GM18951 (cell line): ENCODE measurements around the gene PLEKHA7.

Experiments
- POLR2A ChIP-seq: IDR thresholded peaks from 4 replicates; pipeline ENCODE4 v1.6.1; 2011; ENCODE audit warnings: mild to moderate bottlenecking; ENCODE audit not compliant: insufficient read length, insufficient read depth; ENCODE audit errors: extremely low read depth
- in situ Hi-C: fragments of 300-500 bp; cut with MboI; formaldehyde crosslinking; loops from one replicate; pipeline ENCODE4 v1.12.0; 2022; ENCODE audit warnings: low sequenced_read_pairs, mixed read lengths, inconsistent platforms; ENCODE audit not compliant: unreplicated experiment

Gene PLEKHA7

GRCh38 chr11:16807306-16807705 is 206.9 kb downstream of the PLEKHA7 start:
- in situ Hi-C loops, result loop anchor here (25.0 kb wide), 1 partner anchor 255 kb away; no protein-coding TSS in a partner anchor
- no peak for TF ChIP-seq POLR2A

- TF ChIP-seq POLR2A, result no peak
- in situ Hi-C loops, result loop anchor here (25.0 kb wide), 1 partner anchor 256 kb away; no protein-coding TSS in a partner anchor
Measured at GRCh38 chr11:16806791-16807190, 207.4 kb downstream of the PLEKHA7 start.

GRCh38 chr11:16805938-16806337 is 208.3 kb downstream of the PLEKHA7 start:
- in situ Hi-C loops, result loop anchor here (25.0 kb wide), 1 partner anchor 256 kb away; no protein-coding TSS in a partner anchor
- no peak for TF ChIP-seq POLR2A

GRCh38 chr11:16804104-16804947 is 209.9 kb downstream of the PLEKHA7 start:
- no peak for TF ChIP-seq POLR2A
- in situ Hi-C loops, result loop anchor here (25.0 kb wide), 1 partner anchor 258 kb away; no protein-coding TSS in a partner anchor

- TF ChIP-seq POLR2A, result no peak
- in situ Hi-C loops, result loop anchor here (25.0 kb wide), 1 partner anchor 261 kb away; no protein-coding TSS in a partner anchor
Measured at GRCh38 chr11:16801288-16801980, 212.8 kb downstream of the PLEKHA7 start.

- TF ChIP-seq POLR2A, result no peak
- in situ Hi-C loops, result loop anchor here (25.0 kb wide), 1 partner anchor 262 kb away; no protein-coding TSS in a partner anchor
Measured at GRCh38 chr11:16800382-16800781, 213.8 kb downstream of the PLEKHA7 start.

GRCh38 chr11:16799890-16800289 is 214.3 kb downstream of the PLEKHA7 start:
- in situ Hi-C loops, result loop anchor here (25.0 kb wide), 1 partner anchor 262 kb away; no protein-coding TSS in a partner anchor
- no peak for TF ChIP-seq POLR2A

- in situ Hi-C loops, result no loop called here
- no peak for TF ChIP-seq POLR2A
Measured at GRCh38 chr11:16799221-16799620, 215.0 kb downstream of the PLEKHA7 start.

- in situ Hi-C loops, result no loop called here
- no peak for TF ChIP-seq POLR2A
Measured at GRCh38 chr11:16797776-16798175, 216.4 kb downstream of the PLEKHA7 start.

GRCh38 chr11:16796311-16796710 is 217.9 kb downstream of the PLEKHA7 start:
- in situ Hi-C loops, result no loop called here
- no peak for TF ChIP-seq POLR2A

GRCh38 chr11:16795146-16795545 is 219.1 kb downstream of the PLEKHA7 start:
- in situ Hi-C loops, result no loop called here

GRCh38 chr11:16794047-16794818 is 220.0 kb downstream of the PLEKHA7 start:
- in situ Hi-C loops, result no loop called here
- TF ChIP-seq POLR2A, result no peak

More at GRCh38 chr11:16795146-16795545, 219.1 kb downstream of the PLEKHA7 start:
- no peak for TF ChIP-seq POLR2A

- no peak for TF ChIP-seq POLR2A
Measured at GRCh38 chr11:16793511-16793910, 220.7 kb downstream of the PLEKHA7 start.

More at GRCh38 chr11:16793511-16793910, 220.7 kb downstream of the PLEKHA7 start:
- in situ Hi-C loops, result no loop called here
